NCI-H226 (cell line): ENCODE results near the gene FBXO28.

ENCODE experiments used
- DNase-seq: peaks from one replicate; pipeline ENCODE4 v3.0.0-alpha.2; 2015

Gene FBXO28

DNA sequence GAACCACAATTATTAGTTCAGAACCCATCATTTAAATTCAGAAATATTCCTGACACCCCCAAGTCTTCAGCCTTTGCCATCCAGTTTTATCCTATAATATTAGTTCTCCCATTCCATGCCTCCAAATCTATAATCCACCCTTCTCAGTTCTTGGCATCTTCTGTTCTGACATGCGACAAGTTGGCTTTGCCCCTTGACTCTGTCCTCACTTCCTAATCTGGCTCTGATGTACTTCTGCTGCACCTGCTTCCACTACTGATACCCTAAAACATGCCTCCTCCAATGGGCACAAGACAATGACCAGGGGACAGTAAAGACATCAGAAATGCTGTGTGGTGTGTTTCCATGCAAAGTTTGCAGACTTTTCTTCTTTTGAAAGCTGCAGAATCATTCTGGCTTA lies 17.1 kb upstream of the FBXO28 start:
- DNase-seq = no peak

DNA sequence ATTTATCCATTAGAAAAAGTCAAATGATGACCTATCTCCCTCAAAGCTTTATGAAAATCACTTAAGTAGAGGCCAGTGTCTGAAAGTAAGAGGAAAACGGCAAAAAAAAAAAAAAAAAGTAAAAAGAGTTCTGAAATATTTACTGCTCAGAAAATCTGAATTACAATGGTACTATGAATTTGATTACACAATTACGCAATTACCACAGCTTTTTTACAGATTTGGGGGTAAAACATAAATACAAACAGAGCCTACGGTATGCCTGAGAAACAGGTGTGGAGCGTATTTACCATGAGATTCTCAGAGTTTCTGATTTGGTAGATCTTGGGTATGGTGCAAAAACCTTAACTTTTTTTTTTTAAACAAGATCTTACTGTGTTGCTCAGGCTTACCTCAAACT lies 15.9 kb upstream of the FBXO28 start:
- DNase-seq = no peak

DNA sequence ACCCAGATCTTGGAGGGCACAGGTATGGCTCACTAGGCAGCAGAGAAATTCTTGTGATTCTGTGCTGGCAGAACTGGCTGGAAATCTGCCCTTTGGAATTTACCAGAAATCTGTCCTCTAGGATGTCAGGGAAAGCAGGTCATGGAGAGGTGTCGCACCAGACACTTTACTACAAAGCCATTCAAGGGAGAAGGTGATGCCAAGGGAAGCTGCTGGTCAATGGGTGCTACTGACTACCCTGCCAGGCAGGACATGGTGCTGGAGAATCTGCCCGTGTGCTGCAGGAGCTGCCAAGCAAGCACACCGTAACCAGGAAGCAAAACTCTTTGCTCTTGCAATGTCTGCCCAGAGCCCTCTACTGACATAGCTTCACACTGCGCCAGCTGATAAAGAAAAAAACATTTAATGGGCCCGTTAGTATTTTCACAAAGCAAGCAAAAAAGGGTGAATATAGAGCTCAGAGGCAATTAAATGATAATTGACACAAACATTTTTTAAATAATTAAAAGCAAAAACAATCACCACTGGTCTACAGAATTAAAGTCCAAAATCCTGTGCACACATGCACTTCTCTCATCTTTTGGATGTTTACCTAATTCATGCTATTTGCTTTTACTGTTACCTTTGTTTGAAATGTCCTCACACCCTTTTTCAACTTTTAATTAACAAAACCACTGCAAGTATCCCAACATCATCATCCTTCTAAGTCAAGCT lies 7.2 kb upstream of the FBXO28 start:
- peak; percentile 32 for DNase-seq

DNA sequence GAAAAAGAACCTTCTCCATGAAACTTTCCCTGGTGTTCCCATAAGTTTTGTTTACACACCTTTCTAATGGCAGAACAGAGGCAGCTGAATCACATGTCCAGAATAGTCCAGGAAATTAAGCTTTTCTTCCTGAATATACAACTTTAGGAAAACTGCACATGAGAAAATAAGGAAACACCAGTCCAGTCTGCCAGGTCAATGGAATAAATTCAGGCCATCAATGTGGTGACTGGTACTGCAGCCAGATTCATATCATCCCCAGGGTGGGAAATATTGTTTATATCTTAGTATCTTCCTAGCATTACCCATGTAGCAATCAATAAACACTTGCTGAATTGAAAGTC lies 6.7 kb upstream of the FBXO28 start:
- no peak for DNase-seq

DNA sequence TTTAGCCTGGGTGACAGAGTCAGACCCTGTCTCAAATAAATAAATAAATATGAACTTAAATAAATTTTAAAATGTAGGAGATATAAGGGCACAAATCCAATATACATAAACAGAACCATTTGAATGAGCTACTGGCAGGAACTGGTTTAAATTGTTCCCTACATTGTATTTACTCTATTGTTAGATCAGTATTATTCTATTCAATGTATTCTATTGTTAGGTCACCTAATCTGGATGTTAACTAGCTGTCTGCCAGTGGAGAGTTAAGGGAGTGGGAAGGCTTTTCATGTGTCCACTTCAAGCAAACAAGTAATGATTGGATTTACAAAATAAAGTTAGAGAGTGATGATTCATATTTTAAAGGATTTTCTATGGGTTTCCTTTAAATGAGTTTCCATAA lies 4.9 kb upstream of the FBXO28 start:
- no peak for DNase-seq

DNA sequence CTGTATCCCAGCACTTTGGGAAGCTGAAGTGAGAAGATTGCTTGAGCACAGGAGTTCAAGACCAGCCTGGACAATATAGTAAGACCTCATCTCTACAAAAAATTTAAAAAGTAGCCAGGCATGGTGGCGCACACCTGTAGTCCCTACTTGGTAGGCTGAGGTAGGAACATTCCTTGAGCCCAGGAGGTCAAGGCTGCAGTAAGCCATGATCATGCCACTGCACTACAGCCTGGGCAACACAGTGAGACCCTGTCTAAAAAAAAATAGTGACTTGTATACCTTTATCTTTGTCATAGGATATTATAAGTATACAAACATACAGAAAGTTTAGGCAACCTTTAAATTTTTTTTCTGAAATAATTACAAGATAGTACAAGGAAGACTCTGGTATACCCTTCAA lies 3.9 kb upstream of the FBXO28 start:
- no peak for DNase-seq

DNA sequence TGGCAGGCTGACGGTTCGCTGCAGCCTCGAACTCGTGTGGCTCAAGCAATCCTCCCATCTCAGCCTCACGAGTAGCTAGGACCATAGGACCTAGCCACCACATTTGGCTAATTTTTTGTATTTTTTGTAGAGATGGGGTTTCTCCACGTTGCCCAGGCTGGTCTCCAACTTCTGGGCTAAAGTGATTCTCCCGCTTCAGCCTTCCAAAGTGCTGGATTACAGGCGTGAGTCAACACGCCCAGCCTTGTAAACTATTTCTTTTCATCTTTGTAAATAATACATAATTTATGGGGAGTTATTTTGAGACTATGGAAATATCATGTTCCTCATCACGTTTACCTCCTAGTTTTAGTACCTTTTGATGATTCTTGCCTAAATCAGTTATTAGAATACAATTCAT lies 906 bp upstream of the FBXO28 start:
- DNase-seq = no peak

DNA sequence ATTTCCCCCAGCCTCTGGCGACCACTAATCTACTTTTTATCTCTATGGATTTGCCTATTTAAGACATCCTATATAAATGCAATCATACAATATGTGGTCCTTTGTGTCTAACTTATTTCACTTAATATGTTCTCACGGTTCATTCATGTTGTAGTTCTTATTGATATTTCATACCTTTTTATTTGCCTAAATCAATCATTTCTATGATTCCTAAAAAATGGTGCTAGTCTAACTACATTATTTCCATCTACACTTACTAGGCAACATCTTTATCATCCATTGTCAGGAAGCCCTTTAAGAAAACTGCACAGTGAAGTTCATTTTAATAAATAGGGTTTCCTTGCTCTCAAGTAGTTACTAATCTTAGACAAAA lies 380 bp upstream of the FBXO28 start:
- no peak for DNase-seq

DNA sequence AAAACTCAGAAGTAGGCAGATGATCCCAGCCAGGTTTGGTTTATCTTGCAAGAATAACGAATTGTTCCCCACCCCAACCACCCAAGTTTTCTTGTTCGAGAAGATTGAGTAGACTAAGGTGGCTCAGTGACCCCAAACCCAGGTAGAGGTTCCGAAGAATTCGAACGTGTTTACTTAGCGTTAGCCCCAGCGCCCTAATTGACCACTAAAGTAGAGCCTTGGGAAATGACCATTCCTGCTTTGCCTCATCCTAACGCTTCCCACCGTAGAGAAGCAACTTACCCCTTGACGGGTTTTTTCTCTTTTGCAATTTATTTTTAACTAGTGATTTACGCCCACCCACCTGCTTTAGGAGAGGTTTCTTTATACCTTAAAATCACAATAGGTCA lies 870 bp downstream of the FBXO28 start:
- no peak for DNase-seq

DNA sequence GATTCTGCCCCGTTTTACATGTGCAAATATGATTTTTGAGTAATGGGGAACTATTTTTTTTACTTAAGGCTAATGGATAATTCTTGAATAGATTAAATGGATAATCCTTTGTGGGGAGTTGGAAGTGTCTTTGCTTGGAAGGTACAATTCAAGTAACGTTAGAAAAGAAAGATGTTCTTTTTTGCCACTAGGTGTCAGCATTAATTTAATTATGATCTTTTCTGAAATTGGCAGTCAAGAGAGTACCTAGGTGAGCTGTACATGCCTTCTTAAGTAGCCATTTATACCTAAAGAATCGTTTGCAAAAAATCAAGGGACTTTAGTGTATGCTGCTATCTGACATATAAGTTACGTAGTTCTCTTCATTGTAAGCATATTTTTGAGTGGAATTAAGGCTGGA lies 2.2 kb downstream of the FBXO28 start:
- no peak for DNase-seq

DNA sequence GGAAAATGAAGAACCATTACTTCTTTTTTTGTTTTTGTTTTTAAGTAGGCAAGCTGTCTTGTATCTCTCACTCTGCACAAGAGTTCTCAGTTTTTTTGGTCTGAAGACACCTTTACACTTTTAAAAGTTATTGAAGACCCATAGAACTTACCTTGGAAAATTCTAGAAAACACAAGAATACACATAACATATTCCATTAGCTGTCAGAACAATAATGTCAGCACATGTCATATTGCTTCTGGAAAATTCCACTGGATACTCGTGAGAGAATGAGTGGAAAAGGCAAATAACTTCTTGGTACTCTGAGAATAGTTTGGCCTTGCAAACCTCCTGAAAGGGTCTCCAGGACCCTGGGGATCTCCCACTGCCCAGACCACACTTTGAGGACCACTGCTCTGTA lies 4.8 kb downstream of the FBXO28 start:
- DNase-seq = no peak

DNA sequence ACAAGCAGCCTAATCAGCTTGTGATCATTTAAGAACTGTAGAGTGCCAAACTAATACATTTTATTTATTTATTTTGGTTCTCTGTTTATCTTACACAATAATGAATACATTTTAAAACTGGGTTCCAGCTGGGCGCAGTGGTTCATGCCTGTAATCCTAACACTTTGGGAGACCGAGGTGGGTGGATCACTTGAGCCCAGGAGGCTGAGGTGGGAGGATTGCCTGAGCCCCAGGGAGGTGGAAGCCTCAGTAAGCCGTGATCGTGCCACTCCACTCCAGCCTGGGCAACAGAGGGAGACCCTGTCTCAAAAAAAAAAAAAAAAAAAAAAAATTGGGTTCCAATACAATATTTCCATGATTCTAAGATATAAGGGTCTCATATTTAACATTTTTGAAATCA lies 9.2 kb downstream of the FBXO28 start:
- no peak for DNase-seq

DNA sequence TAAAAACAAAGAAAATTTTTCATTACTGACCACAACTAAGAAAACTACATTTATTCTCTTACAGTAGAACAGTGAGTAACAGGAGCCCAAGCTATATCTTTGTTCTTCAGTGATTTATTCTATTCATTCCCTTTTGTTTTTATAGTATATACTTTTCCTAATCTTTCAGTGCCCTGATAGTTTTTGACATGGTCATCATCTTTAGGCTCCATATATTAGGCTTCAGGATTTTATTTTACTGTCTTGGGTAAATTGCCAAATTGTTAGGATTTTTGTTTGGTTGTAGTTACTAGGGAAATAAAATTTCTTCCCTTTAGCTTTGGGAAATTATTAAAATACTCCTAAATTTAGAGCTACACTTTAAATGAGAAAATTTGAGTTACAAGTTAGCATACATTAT lies 10.3 kb downstream of the FBXO28 start:
- DNase-seq = no peak

DNA sequence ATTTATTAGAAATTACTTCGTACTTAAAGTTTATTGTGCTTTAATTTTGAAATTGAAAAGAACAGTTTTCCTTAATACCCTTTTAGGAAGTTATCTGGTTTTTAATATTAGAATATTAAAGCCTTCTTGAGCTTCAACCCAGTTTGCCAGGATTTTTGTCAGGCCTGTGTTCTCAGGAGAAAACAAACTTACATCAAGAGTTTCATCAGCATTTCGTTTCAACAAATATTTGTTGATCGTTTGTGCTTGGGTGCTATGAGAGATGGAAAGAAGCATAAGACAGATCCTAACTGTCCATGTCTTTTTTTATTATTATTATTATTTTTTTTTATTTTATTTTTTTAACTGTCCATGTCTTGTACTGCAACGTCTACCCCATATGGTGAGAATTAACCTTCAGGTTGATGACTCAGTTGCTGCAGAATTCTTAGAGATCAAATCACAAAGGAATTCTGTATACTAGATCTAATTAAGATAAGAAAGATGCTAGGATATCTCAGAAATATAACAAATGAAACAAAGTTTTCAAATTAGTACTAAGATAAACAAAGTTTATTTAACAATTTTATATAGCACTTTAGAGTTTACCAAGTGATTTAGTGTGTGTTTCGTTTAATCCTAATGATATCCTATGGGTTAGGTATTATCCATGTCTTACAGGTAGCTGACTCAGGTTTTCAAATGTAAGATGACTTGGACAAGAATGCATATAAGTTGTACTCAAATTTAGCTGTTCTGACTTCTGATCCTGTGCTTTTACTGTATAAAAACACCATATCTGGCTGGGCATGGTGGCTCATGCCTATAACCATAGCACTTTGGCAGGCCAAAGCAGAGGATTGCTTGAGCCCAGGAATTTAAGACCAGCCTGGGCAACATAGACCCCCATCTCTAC lies 14.3 kb downstream of the FBXO28 start:
- DNase-seq = no peak

DNA sequence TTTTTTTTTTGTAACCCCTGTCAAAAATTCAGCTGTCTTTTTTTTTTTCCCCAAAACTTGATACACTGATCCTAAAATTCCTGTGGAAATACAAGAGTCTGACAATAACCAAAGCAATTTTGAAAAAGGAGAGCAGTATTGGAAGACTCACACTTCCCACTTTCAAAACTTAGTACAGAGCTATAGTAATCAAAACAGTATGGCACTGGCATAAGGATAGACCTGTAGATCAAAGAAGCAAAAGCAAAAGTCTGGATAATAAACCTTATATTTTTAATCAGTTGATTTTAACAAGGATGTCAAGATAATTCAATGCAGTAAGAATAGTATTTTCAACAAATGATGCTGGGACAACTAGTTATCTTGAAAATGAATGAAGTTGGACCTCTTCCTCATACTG lies 17.3 kb downstream of the FBXO28 start:
- DNase-seq = no peak

DNA sequence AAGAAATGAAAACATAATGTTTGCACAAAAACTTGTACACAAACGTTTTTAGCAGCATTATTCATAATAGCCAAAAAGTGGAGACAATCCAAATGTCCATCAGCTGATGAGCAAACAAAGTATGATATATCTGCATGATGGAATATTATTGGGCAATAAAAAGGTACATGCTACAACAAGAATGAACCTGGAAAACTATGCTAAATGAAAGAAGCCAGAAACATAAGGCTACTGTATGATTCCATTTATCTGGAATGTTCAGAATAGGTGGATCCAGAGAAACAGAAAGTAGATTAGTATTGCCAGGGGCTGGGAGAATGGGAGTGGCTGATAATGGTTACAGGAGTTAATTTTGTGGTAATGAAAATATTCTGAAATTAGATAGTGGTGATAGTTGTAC lies 19.0 kb downstream of the FBXO28 start:
- peak; percentile 65 for DNase-seq

DNA sequence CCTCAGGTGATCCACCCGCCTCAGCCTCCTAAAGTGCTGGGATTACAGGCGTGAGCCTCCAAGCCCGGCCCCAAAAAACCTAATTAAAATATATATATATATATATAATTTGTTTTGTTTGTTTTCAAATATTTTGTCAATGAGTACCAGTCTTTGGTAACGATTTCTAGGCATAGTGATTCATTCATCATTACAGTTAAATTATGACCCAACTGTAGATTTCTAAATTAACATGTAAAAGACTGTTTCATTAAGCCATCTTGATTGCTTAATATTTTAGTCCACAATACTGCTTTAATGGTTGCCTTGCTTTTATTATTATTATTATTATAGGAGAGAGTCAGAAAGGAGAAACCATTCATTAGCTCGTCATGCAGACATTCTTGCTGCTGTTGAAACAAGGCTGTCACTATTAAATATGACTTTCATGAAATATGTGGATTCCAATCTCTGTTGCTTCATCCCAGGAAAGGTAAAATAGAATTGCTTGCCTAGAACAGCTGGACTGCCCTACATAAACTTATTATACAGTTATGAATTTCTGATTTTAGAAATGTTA lies 19.9 kb downstream of the FBXO28 start:
- peak; percentile 2 for DNase-seq

DNA sequence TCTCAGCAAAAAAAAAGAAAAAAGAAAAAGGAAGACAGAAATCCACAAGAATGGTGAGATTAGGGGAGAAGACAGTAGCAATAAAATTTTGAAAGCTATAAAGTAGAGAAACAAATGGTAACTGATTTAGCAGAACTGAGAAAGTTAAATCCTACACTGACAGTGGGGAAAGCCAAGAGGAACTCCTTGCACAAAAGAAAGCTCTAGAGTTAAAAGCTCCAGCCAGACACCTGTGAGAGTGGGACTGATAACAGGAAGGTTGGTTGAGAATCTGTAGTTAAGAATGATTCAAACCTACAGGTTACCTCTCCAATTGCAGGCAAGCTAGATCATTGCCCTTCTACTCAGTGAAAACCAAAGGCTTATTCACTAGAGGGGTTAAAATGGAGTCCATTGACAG lies 23.6 kb downstream of the FBXO28 start:
- DNase-seq = no peak

DNA sequence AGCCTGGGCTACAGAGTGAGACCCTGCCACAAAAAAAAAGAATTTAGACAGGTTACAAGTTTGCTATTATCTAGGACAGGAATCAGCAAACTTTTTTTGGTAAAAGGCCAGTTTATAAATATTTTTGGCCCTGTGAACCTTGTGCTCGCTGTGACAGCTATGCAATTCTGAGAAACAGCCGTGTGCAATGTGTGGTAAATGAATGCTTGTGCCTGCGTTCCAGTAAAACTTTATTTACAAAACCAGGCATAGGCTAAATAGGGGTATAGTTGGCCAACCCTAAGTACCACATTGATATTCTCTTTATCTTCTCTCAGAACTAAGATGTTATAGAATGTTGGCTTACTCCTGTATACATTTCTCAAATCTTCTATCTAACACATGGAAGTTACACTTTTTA lies 24.3 kb downstream of the FBXO28 start:
- DNase-seq = no peak

DNA sequence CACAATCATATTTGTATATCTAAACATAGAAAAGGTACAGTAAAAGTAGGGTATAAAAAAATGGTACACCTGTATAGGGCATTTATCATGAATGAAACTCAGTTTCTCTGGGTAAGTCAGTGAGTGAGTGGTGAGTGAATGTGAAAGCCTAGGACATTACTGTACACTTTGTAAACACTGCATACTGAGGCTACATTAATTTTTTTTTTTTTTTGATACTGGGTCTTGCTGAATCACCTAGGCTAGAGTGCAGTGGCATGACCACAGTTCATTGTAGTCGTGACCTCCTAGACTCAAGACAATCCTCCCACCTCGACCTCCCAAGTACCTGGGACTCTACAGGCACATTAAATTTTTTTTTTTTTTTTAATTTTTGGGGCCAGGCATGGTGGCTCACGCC lies 27.8 kb downstream of the FBXO28 start:
- DNase-seq = no peak

DNA sequence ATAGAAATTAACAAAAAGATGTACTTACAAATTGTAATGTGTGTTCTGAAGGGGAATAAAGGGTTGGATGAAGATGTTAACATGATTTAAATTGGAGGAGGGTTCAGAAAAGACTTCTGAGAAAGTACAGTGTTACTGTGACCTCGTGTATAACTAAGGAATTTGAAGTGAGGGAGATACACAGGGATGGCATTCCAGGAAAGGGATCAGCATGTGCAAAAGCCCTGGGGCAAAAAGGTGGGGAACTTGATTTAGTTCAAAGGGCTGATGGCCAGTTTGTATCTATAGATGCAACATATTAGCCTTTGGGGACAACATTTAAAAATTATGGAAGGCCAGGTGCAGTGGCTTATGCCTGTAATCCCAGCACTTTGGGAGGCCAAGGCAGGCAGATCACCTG lies 35.8 kb downstream of the FBXO28 start:
- no peak for DNase-seq

DNA sequence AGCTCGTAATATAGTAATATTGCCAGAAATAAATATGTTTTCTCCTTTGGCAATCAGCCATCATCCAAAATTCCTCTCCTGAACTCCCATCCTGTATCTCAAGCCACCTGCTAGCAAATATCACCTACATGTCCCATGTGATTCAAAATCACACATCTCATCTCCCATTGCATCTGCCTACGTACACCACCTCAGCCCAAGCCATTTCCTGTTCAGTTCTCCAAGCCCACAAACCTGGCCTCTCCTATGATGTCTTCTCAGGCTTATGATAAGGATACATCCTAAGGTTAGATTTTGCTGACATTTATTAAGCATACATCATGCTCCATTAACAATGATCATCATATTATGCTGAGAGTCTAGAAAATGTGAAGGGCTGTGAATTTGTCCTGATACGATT lies 37.2 kb downstream of the FBXO28 start:
- DNase-seq = no peak

DNA sequence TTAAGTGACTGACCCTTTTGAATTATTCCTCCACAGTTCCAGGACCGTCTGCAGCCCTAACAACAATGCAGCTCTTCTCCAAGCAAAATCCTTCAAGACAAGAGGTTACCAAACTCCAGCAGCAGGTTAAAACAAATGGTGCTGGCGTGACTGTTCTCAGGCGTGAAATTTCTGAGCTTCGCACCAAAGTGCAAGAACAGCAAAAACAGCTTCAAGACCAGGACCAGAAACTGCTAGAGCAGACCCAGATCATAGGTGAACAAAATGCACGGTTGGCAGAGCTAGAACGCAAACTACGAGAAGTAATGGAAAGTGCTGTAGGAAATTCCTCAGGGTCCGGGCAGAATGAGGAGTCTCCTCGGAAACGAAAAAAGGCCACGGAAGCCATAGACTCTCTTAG lies 43.4 kb downstream of the FBXO28 start:
- no peak for DNase-seq

DNA sequence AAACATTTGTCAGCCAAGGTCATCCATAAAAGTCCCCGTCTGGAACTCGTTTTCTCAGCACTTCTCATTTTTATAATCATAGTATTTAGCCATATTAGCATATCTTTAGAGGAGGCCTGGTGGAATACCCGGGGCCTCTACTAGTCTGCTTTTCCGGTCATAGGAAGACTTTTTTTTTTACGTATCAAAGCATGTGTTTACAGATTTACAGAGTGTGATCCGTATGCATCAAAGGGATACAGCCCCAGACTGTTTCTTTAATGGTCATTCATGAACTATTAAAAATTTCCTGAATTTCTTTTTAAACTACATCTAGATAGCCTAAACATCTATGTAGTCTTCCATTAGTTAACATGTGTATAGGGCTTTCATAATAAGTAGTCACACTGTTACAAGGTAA lies 45.6 kb downstream of the FBXO28 start:
- no peak for DNase-seq
